ENCODE results near the gene NRG3. TPM values are rescaled to one million over a fixed set of nuclear protein-coding genes. Genes with fewer than 3 reads are reported as not detected.

NRG3 gene
- total and polyA plus RNA-seq, 2 of the 8 experiments (the other 6 are each of a cell fraction or from before 2014, with no cell fraction given): 4.2 to 5.0 TPM

- no peak overlapping the region for H4K91ac ChIP-seq (replicated peaks; ENCODE audit: insufficient read length, low read length)
- H4K20me1 ChIP-seq (replicated peaks in 1 of 2; ENCODE audit: control insufficient read depth in 1 of 2, insufficient read depth in 2 of 2, low read length in 2 of 2): no peaks in the 10 kb centered on the region
- H3K9ac ChIP-seq (replicated peaks in 1 of 4; ENCODE audit: extremely low read depth in 1 of 4, low read depth in 3 of 4, low read length in 3 of 4): no peak overlapping the region
- H3K4me2 ChIP-seq (ENCODE audit: insufficient read depth in 1 of 2, low read depth in 2 of 2, low read length in 2 of 2): no peak overlapping the region
- no peaks in the 10 kb centered on the region for H3K79me2 ChIP-seq (ENCODE audit: control insufficient read depth in 1 of 2, insufficient read depth in 2 of 2, low read length in 2 of 2)
- H4K8ac ChIP-seq (ENCODE audit: extremely low read depth, insufficient read depth, low read length): no peak overlapping the region
- no peak overlapping the region for H3K4me3 ChIP-seq (ENCODE audit: extremely low read depth in 1 of 4, insufficient read depth in 2 of 4, low read depth in 3 of 4, low read length in 4 of 4)
- H3K4me1 ChIP-seq (replicated peaks in 1 of 4; ENCODE audit: control insufficient read depth in 3 of 4, insufficient read depth in 4 of 4, low read length in 3 of 4): peaks cover 0 to 4% (median 0%) of the 10 kb centered on the region in 4 experiments; a peak in 2 of 7 replicates
- no peak overlapping the region for H3K56ac ChIP-seq (replicated peaks; ENCODE audit: insufficient read length, low read depth, low read length)
- 100% methylated on average over 2 of the region's 2 CpGs; no CpG with 5 or more reads in 1 of the 2 experiments for WGBS, 2 experiments (ENCODE audit: extremely low coverage in 1 of 2, insufficient coverage in 1 of 2, insufficient read length in 1 of 2, insufficient replicate concordance in 2 of 2, low coverage in 1 of 2, low lambda C conversion rate in 2 of 2, missing lambda C conversion rate in 1 of 2)
- H3K27ac ChIP-seq (ENCODE audit: low read depth, low read length): no peak overlapping the region
- DNase-seq (ENCODE audit: low read depth in 1 of 2, low spot score in 2 of 2) (no peak), FAIRE-seq (no peak)
- no peak overlapping the region for H2AFZ ChIP-seq (ENCODE audit: low read length)
- H2BK12ac ChIP-seq (ENCODE audit: low read depth, low read length): no peak overlapping the region
- no peak overlapping the region for H3K4ac ChIP-seq (replicated peaks; ENCODE audit: insufficient read length, low read depth, low read length)
- no peak overlapping the region for H4K5ac ChIP-seq (ENCODE audit: insufficient read length, low read depth, low read length)
- no peak overlapping the region for H2BK120ac ChIP-seq (replicated peaks; ENCODE audit: low read depth, low read length)
- no peak overlapping the region for H3K23ac ChIP-seq (ENCODE audit: insufficient read length)
- ChIA-PET POLR2A (ENCODE audit: partially characterized antibody) (no interaction called here), CTCF (ENCODE audit: partially characterized antibody) (interaction anchor here (0.7 kb wide), 1 partner anchor 1690 kb away, joined by 3 read pairs; no protein-coding TSS in a partner anchor)
- no peaks in the 10 kb centered on the region for H3K9me3 ChIP-seq (ENCODE audit: insufficient read depth in 2 of 2, low read depth in 1 of 2, low read length in 1 of 2)
- H2BK20ac ChIP-seq (ENCODE audit: low read length): no peak overlapping the region
- no peak overlapping the region for H3K18ac ChIP-seq (ENCODE audit: extremely low read depth, low read length)
- H3K23me2 ChIP-seq (ENCODE audit: low read depth, low read length): no peaks in the 10 kb centered on the region
- no peak overlapping the region for H2BK15ac ChIP-seq (ENCODE audit: low read length)
- H2AK5ac ChIP-seq (ENCODE audit: low read depth, low read length): no peak overlapping the region
- H3K36me3 ChIP-seq (ENCODE audit: control insufficient read depth in 2 of 4, insufficient read depth in 4 of 4, low read length in 3 of 4): no peaks in the 10 kb centered on the region; a peak in 2 of 8 replicates
- no peak for TF ChIP-seq SRF (IDR thresholded peaks at IDR 0.05; ENCODE audit: low read depth, low read length)
- no peak for TF ChIP-seq POLR2AphosphoS5 (IDR thresholded peaks at IDR 0.05; ENCODE audit: low read depth, low read length)
- no peak for TF ChIP-seq CEBPB (IDR thresholded peaks at IDR 0.05; ENCODE audit: low read depth, low read length)
- TF ChIP-seq EP300 (IDR thresholded peaks at IDR 0.05; ENCODE audit: borderline replicate concordance in 1 of 2, low read depth in 2 of 2, low read length in 2 of 2): no peak
- no peak for TF ChIP-seq CBX5 (IDR thresholded peaks at IDR 0.05; ENCODE audit: low read depth, low read length)
- TF ChIP-seq SIRT6 (IDR thresholded peaks at IDR 0.05; ENCODE audit: low read length): no peak
- TF ChIP-seq POLR2A (IDR thresholded peaks at IDR 0.05; ENCODE audit: control extremely low read depth in 1 of 2, low read depth in 2 of 2, low read length in 2 of 2): no peak
- TF ChIP-seq NANOG (IDR thresholded peaks at IDR 0.05; ENCODE audit: insufficient read depth, low read depth, low read length, poor library complexity, severe bottlenecking): no peak
- TF ChIP-seq BRCA1 (IDR thresholded peaks at IDR 0.05; ENCODE audit: low read depth, low read length): no peak
- TF ChIP-seq CBX8 (IDR thresholded peaks at IDR 0.05; ENCODE audit: borderline replicate concordance, low read depth, low read length): no peak
- TF ChIP-seq HDAC6 (IDR thresholded peaks at IDR 0.05; ENCODE audit: low read depth, low read length): no peak
- TF ChIP-seq KDM1A (IDR thresholded peaks at IDR 0.05; ENCODE audit: borderline replicate concordance, low read length): no peak
- TF ChIP-seq SUZ12 (IDR thresholded peaks at IDR 0.05; ENCODE audit: low read length): no peak
- TF ChIP-seq SIX5 (IDR thresholded peaks at IDR 0.05; ENCODE audit: low read depth, low read length): no peak
- no peaks in the 10 kb centered on the region for H3K79me1 ChIP-seq (ENCODE audit: low read depth, low read length)
- H2BK5ac ChIP-seq (ENCODE audit: low read depth, low read length): no peak overlapping the region
- H3K14ac ChIP-seq (ENCODE audit: insufficient read length): no peak overlapping the region
- no peaks in the 10 kb centered on the region for H3K27me3 ChIP-seq (replicated peaks in 1 of 4; ENCODE audit: control insufficient read depth in 3 of 4, extremely low read depth in 1 of 4, insufficient read depth in 3 of 4, low read length in 3 of 4)
These were observed 816.2 kb downstream of the NRG3 start for GRCh38 chr10:82691211-82691610.
